ENCODE measurements around the gene KCNJ14. TPM values are rescaled to one million over a fixed set of nuclear protein-coding genes. Genes with fewer than 3 reads are reported as not detected.
A peak's percentile ranks its signal among the peaks of the same experiment; 100 is the strongest.

KCNJ14 gene
- total RNA-seq, 1 donor from 2014 or later = 1.4 TPM

DNA sequence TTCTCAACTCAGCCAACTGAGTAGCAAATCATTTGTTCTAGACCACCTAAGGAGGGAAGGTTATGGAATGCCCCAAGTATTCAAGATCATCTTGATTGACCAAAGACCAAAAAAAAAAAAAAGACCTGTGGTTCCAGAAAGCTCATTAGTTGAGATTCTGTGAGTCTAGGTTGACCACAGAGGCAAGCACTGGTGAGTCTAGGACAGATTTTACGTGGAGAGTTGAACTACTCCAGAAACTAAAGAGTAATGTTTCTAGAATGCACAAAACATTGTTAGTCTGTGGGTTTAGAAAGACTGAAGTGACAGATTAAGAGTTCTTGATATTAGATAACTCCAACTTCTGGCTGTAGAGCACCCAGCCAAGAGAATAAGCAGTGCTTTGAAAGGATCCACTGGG lies 9.8 kb downstream of the KCNJ14 start:
- Histone ChIP-seq H2AFZ (ENCODE audit: low read depth, low read length) (no peak overlapping the region), H3K27ac (ENCODE audit: low read depth, low read length) (no peak overlapping the region), H3K36me3 (ENCODE audit: insufficient read depth, low read length) (no peaks in the 10 kb centered on the region), H3K27me3 (ENCODE audit: insufficient read depth, low read length) (no peaks in the 10 kb centered on the region), H4K20me1 (ENCODE audit: insufficient read depth, low read length) (peaks cover 6% of the 10 kb centered on the region), H3K4me2 (ENCODE audit: low read length) (no peak overlapping the region), H3K79me2 (ENCODE audit: insufficient read depth, low read length) (peaks cover 6% of the 10 kb centered on the region), H3K4me1 (ENCODE audit: insufficient read depth, low read length) (peaks cover 18% of the 10 kb centered on the region), H3K9me3 (ENCODE audit: insufficient read depth, low read depth, low read length) (no peaks in the 10 kb centered on the region), H3K4me3 (ENCODE audit: insufficient read depth, low read depth, low read length) (no peak overlapping the region), H3K9ac (ENCODE audit: low read length) (no peak overlapping the region)
- FAIRE-seq (no peak), DNase-seq (ENCODE audit: low read depth) (no peak)
- Mint-ChIP-seq H3K4me1 (ENCODE audit: low read depth, unreplicated experiment) (peaks cover 6% of the 10 kb centered on the region), H3K9me3 (ENCODE audit: unreplicated experiment) (peaks cover 5% of the 10 kb centered on the region), H3K36me3 (ENCODE audit: low read depth, unreplicated experiment) (peaks cover 11% of the 10 kb centered on the region), H3K27me3 (ENCODE audit: low read depth, unreplicated experiment) (no peaks in the 10 kb centered on the region), H3K4me3 (ENCODE audit: unreplicated experiment) (no peak overlapping the region), H3K27ac (ENCODE audit: unreplicated experiment) (no peak overlapping the region)
- no peak for TF ChIP-seq EZH2 (IDR thresholded peaks at IDR 0.05; ENCODE audit: insufficient read depth, low read length)
- TF ChIP-seq, protein P1, sequence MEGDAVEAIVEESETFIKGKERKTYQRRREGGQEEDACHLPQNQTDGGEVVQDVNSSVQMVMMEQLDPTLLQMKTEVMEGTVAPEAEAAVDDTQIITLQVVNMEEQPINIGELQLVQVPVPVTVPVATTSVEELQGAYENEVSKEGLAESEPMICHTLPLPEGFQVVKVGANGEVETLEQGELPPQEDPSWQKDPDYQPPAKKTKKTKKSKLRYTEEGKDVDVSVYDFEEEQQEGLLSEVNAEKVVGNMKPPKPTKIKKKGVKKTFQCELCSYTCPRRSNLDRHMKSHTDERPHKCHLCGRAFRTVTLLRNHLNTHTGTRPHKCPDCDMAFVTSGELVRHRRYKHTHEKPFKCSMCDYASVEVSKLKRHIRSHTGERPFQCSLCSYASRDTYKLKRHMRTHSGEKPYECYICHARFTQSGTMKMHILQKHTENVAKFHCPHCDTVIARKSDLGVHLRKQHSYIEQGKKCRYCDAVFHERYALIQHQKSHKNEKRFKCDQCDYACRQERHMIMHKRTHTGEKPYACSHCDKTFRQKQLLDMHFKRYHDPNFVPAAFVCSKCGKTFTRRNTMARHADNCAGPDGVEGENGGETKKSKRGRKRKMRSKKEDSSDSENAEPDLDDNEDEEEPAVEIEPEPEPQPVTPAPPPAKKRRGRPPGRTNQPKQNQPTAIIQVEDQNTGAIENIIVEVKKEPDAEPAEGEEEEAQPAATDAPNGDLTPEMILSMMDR (IDR thresholded peaks at IDR 0.05; ENCODE audit: insufficient read depth, low read depth, low read length) = no peak

DNA sequence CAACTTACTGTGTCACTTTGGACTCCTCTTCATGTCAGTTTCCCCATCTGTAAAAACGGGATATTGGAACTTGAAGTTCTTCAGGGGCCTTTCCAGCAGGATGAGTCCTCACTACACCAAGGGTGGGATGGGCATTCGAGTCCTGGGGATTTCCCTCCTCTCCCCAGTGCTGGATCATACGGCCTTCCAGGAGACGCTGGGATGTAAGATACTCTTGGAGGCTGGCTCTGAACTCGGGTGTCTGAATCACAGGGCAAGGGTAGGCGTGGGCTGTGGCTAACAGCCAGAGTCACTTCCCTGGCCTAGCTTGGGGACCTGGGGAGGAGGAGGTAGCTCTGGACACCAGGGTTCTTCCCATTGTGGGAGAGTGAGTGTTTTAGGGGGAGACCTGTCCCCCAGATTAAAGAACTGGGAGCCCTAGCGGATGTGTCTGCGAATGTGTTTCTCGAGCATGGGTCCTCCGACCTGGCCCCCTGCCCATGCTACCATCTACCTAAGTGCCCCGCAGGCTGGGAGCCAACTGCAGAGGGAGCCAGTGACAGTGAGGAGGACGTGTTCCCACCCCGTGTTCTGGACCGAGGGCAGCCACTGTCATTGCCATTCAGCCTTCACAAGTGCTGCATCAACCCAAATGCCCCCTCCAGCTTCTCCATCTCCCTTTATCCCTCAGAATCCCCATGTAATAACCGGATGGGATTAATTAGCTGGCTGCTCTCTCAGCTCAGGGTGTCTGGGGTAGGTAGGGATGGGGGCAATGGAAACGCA lies 11.4 kb downstream of the KCNJ14 start:
- Mint-ChIP-seq H3K9me3 (ENCODE audit: unreplicated experiment) (peaks cover 5% of the 10 kb centered on the region), H3K36me3 (ENCODE audit: low read depth, unreplicated experiment) (peaks cover 20% of the 10 kb centered on the region), H3K4me1 (ENCODE audit: low read depth, unreplicated experiment) (peaks cover 13% of the 10 kb centered on the region), H3K27ac (ENCODE audit: unreplicated experiment) (no peak overlapping the region), H3K27me3 (ENCODE audit: low read depth, unreplicated experiment) (no peaks in the 10 kb centered on the region), H3K4me3 (ENCODE audit: unreplicated experiment) (no peak overlapping the region)
- Histone ChIP-seq H4K20me1 (ENCODE audit: insufficient read depth, low read length) (peaks cover 21% of the 10 kb centered on the region), H3K4me3 (ENCODE audit: insufficient read depth, low read depth, low read length) (no peak overlapping the region), H3K79me2 (ENCODE audit: insufficient read depth, low read length) (peaks cover 21% of the 10 kb centered on the region), H3K4me2 (ENCODE audit: low read length) (peak overlapping the region; percentile 31), H3K4me1 (ENCODE audit: insufficient read depth, low read length) (peaks cover 24% of the 10 kb centered on the region), H3K27me3 (ENCODE audit: insufficient read depth, low read length) (no peaks in the 10 kb centered on the region), H3K36me3 (ENCODE audit: insufficient read depth, low read length) (peaks cover 13% of the 10 kb centered on the region), H2AFZ (ENCODE audit: low read depth, low read length) (no peak overlapping the region), H3K9me3 (ENCODE audit: insufficient read depth, low read depth, low read length) (no peaks in the 10 kb centered on the region), H3K9ac (ENCODE audit: low read length) (no peak overlapping the region), H3K27ac (ENCODE audit: low read depth, low read length) (no peak overlapping the region)
- TF ChIP-seq, protein P1 (IDR thresholded peaks at IDR 0.05; ENCODE audit: insufficient read depth, low read depth, low read length) = no peak
- no peak for TF ChIP-seq EZH2 (IDR thresholded peaks at IDR 0.05; ENCODE audit: insufficient read depth, low read length)
- FAIRE-seq = peak; percentile 17
- peak; percentile 66 for DNase-seq (ENCODE audit: low read depth)

DNA sequence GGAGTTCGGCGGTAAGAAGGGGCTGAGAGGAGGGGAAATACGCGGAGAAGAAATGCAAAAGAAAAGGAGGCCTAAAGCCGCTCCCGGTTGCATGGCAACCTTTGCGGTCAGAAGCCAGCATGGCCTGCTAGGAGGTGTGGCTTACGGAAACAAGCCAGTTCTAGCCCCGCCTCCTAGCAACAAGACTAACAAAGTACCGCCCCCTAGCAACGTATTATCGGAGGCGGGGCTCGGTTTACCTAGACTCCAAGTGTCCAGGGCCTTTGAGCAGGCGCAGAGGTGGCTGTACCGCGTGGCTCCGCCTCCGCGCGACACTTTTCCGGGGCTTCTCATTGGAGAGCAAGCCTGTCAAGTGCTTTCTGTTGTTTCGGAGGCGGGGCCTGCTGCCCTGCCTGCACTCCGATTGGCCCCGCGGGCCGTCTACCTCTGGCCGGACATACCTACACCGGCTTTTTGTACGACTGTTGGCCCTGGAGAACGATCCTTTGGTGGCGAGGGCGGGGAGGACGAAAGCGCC lies 13.5 kb downstream of the KCNJ14 start:
- Mint-ChIP-seq H3K4me3 (ENCODE audit: unreplicated experiment) (peak overlapping the region; percentile 92), H3K9me3 (ENCODE audit: unreplicated experiment) (peaks cover 4% of the 10 kb centered on the region), H3K27ac (ENCODE audit: unreplicated experiment) (peak overlapping the region; percentile 95), H3K36me3 (ENCODE audit: low read depth, unreplicated experiment) (peaks cover 29% of the 10 kb centered on the region), H3K27me3 (ENCODE audit: low read depth, unreplicated experiment) (no peaks in the 10 kb centered on the region), H3K4me1 (ENCODE audit: low read depth, unreplicated experiment) (peaks cover 16% of the 10 kb centered on the region)
- FAIRE-seq (peak; percentile 95), DNase-seq (ENCODE audit: low read depth) (peak; percentile 99)
- peak overlapping the region; percentile 95 for H3K27ac ChIP-seq (ENCODE audit: low read depth, low read length)
- H2AFZ ChIP-seq (ENCODE audit: low read depth, low read length) = peak overlapping the region; percentile 48
- H3K4me1 ChIP-seq (ENCODE audit: insufficient read depth, low read length) = peaks cover 24% of the 10 kb centered on the region
- TF ChIP-seq, protein P1 (IDR thresholded peaks at IDR 0.05; ENCODE audit: insufficient read depth, low read depth, low read length) = no peak
- TF ChIP-seq EZH2 (IDR thresholded peaks at IDR 0.05; ENCODE audit: insufficient read depth, low read length) = no peak
- peaks cover 40% of the 10 kb centered on the region for H3K79me2 ChIP-seq (ENCODE audit: insufficient read depth, low read length)
- H3K9ac ChIP-seq (ENCODE audit: low read length) = peak overlapping the region; percentile 98
- peak overlapping the region; percentile 98 for H3K4me2 ChIP-seq (ENCODE audit: low read length)
- H4K20me1 ChIP-seq (ENCODE audit: insufficient read depth, low read length) = peaks cover 41% of the 10 kb centered on the region
- peak overlapping the region; percentile 82 for H3K4me3 ChIP-seq (ENCODE audit: insufficient read depth, low read depth, low read length)
- no peaks in the 10 kb centered on the region for H3K9me3 ChIP-seq (ENCODE audit: insufficient read depth, low read depth, low read length)
- peaks cover 27% of the 10 kb centered on the region for H3K36me3 ChIP-seq (ENCODE audit: insufficient read depth, low read length)
- no peaks in the 10 kb centered on the region for H3K27me3 ChIP-seq (ENCODE audit: insufficient read depth, low read length)
